ENCODE measurements around the gene PDE9A.

GRCh38 chr21:42785666-42786427 is 132.4 kb downstream of the PDE9A start:
- TF ChIP-seq CTCF (conservative IDR thresholded peaks at IDR 0.05): no peak
- no peak for TF ChIP-seq EZH2 (IDR thresholded peaks at IDR 0.05; ENCODE audit: low read depth)
